Activated T-cell treated with anti-CD3 and anti-CD28 coated beads for 24 hours (primary cell): ENCODE data around the gene ADIPOQ.
"Not testable (repeated sequence)": the region's sequence is repeated elsewhere in the genome, so short reads cannot be mapped to it uniquely, and the experiment has no call there.

ENCODE experiments used
- DNase-seq: peaks from one replicate; pipeline ENCODE4 v3.0.0-alpha.2; 2020; ENCODE audit warnings: low read depth

ADIPOQ gene

GRCh38 chr3:186902154-186902553 is 59.6 kb downstream of the ADIPOQ start:
- DNase-seq = no peak

GRCh38 chr3:186902713-186903112 is 60.2 kb downstream of the ADIPOQ start:
- no peak for DNase-seq

- not testable (repeated sequence) for DNase-seq
Measured at GRCh38 chr3:186903676-186904075, 61.2 kb downstream of the ADIPOQ start.

DNA sequence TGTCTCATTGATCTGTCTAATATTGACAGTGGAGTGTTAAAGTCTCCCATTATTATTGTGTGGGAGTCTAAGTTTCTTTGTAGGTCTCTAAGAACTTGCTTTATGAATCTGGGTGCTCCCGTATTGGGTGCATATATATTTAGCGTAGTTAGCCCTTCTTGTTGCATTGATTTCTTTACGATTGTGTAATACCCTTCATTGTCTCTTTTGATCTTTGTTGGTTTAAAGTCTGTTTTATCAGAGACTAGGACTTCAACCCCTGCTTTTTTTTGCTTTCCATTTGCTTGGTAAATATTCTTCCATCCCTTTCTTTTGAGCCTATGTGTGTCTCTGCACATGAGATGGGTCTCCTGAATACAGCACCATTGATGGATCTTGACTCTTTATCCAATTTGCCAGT is 64.6 kb downstream of the ADIPOQ start:
- DNase-seq = not testable (repeated sequence)
